Stimulated activated CD4-positive, alpha-beta T cell treated with anti-CD3 and anti-CD28 coated beads, Interleukin-2, amount 100 ng/mL, for 48 hours (primary cell): ENCODE results near the gene ZIM2.
"Not testable (repeated sequence)": the region's sequence is repeated elsewhere in the genome, so short reads cannot be mapped to it uniquely, and the experiment has no call there.

Experiments
- DNase-seq, 2 donors: peaks; one replicate each; pipeline ENCODE4 v3.0.0-alpha.2; 2020

ZIM2 gene

GRCh38 chr19:56840451-56841192, at the start of gene ZIM2, which contains the start of gene PEG3:
Gene ZIM2 (minus strand): TSS chr19:56840726. CDS start chr19:56824277, 16,449 bp downstream.
Gene PEG3 (minus strand): TSS chr19:56840726. CDS start chr19:56824655, 16,071 bp downstream.
- no peak for DNase-seq

- DNase-seq: no peak
Observed at GRCh38 chr19:56885173-56885985, 44.9 kb upstream of the ZIM2 start.

- DNase-seq: no peak
Observed at GRCh38 chr19:56884441-56884840, 43.9 kb upstream of the ZIM2 start.

- DNase-seq: no peak
Observed at GRCh38 chr19:56880592-56881190, 40.2 kb upstream of the ZIM2 start.

GRCh38 chr19:56877069-56877715, 36.7 kb upstream of the ZIM2 start:
- no peak for DNase-seq

- DNase-seq: no peak
Observed at GRCh38 chr19:56875717-56876116, 35.2 kb upstream of the ZIM2 start.

GRCh38 chr19:56874530-56874929, 34.0 kb upstream of the ZIM2 start:
- DNase-seq: no peak

- no peak for DNase-seq
Observed at GRCh38 chr19:56873493-56873892, 33.0 kb upstream of the ZIM2 start.

- DNase-seq: no peak
Observed at GRCh38 chr19:56869886-56870285, 29.4 kb upstream of the ZIM2 start.

- DNase-seq: no peak
Observed at GRCh38 chr19:56868446-56868845, 27.9 kb upstream of the ZIM2 start.

- no peak for DNase-seq
Observed at GRCh38 chr19:56866538-56866937, 26.0 kb upstream of the ZIM2 start.

GRCh38 chr19:56864443-56865125, 24.1 kb upstream of the ZIM2 start:
- DNase-seq: no peak

GRCh38 chr19:56862741-56863140, 22.2 kb upstream of the ZIM2 start:
- no peak for DNase-seq

- not testable (repeated sequence) for DNase-seq
Observed at GRCh38 chr19:56860409-56860808, 19.9 kb upstream of the ZIM2 start.

GRCh38 chr19:56858026-56858425, 17.5 kb upstream of the ZIM2 start:
- DNase-seq: no peak

GRCh38 chr19:56856822-56857221, 16.3 kb upstream of the ZIM2 start:
- DNase-seq: no peak

- not testable (repeated sequence) for DNase-seq
Observed at GRCh38 chr19:56852361-56852760, 11.8 kb upstream of the ZIM2 start.

- no peak for DNase-seq
Observed at GRCh38 chr19:56848166-56848565, 7.6 kb upstream of the ZIM2 start.

GRCh38 chr19:56842412-56842811, 1.9 kb upstream of the ZIM2 start:
- DNase-seq: no peak

- DNase-seq: no peak
Observed at GRCh38 chr19:56841193-56841543, 642 bp upstream of the ZIM2 start.

- no peak for DNase-seq
Observed at GRCh38 chr19:56839652-56840450, 675 bp downstream of the ZIM2 start.
